GM12878 (cell line): Measurements from ENCODE around the gene PHLPP1. TPM values are rescaled to one million over a fixed set of nuclear protein-coding genes. Genes with fewer than 3 reads are reported as not detected.

ENCODE experiments used
- ATAC-seq: fragments of 200-7000 bp; cut with Tn5 transposase; 3 replicates; pipeline ENCODE4 v1.9.1; 2020; ENCODE audit warnings: mild to moderate bottlenecking, moderate library complexity
- BruUV-seq: library from RNA; stranded (reverse); fragments of 400-500 nt; replicated peaks from 2 replicates; lab custom pipeline; 2021; lab: Mats Ljungman, UMichigan
- CTCF ChIA-PET: fragments of 300-600 bp; sonication (Branson Sonifier 250); formaldehyde crosslinking; extraction: SDS; loops from one replicate; lab custom pipeline; 2021; ENCODE audit warnings: inconsistent platforms; lab: Yijun Ruan, JAX
- POLR2A ChIA-PET: fragments of 350-600 bp; formaldehyde crosslinking; extraction: SDS; loops from one replicate; lab custom pipeline; 2021; ENCODE audit warnings: inconsistent platforms; lab: Charles Lee
- RAD21 ChIA-PET: fragments of 300-600 bp; sonication (Branson Sonifier 250); formaldehyde crosslinking; loops from one replicate; lab custom pipeline; 2023; ENCODE audit warnings: antibody characterized with exemption; ENCODE audit not compliant: unreplicated experiment; lab: Charles Lee
- SMC1A ChIA-PET: fragments of 300-600 bp; sonication (Branson Sonifier 250); formaldehyde crosslinking; loops from one replicate; lab custom pipeline; 2023; ENCODE audit not compliant: unreplicated experiment, uncharacterized antibody; lab: Charles Lee
- DNase-seq: peaks from one replicate; pipeline ENCODE4 v3.0.0-alpha.2; 2011; ENCODE audit warnings: low read depth, low spot score
- FAIRE-seq: peaks from 3 replicates; lab custom pipeline; 2011; peaks lifted over from hg19 to GRCh38; lab: Jason Lieb, UNC
- H2AFZ ChIP-seq: 2 replicates; pipeline ENCODE4 v1.6.0; 2011; ENCODE audit warnings: low read depth, low read length, control low read depth; ENCODE audit not compliant: control insufficient read depth
- H3K27ac ChIP-seq: 2 replicates; pipeline ENCODE4 v1.5.1; 2011; ENCODE audit warnings: control low read depth; ENCODE audit not compliant: control insufficient read depth, insufficient read depth
- H3K27me3 ChIP-seq, 2 experiments: replicated peaks in 1 of 2; 2 replicates each; pipeline versions ENCODE4 v1.6.0 to v1.6.1; 2011; ENCODE audit warnings: low read length in 1 of 2; ENCODE audit not compliant: control insufficient read depth in 2 of 2, insufficient read depth in 2 of 2
- H3K36me3 ChIP-seq, 2 experiments: 2 replicates each; pipeline ENCODE4 v1.5.1; 2011; ENCODE audit warnings: low read length in 1 of 2; ENCODE audit not compliant: control insufficient read depth in 2 of 2, insufficient read depth in 2 of 2
- H3K4me1 ChIP-seq: 2 replicates; pipeline ENCODE4 v1.6.1; 2011; ENCODE audit warnings: mild to moderate bottlenecking, low read length, moderate library complexity, mixed read lengths; ENCODE audit not compliant: control insufficient read depth, insufficient read depth
- H3K4me2 ChIP-seq: 2 replicates; pipeline ENCODE4 v1.6.0; 2011; ENCODE audit warnings: control low read depth; ENCODE audit not compliant: control insufficient read depth, insufficient read depth
- H3K4me3 ChIP-seq: fragments of 200-600 bp; sonication (generic); 2 replicates; pipeline ENCODE4 v1.5.1; 2016
- H3K79me2 ChIP-seq: 2 replicates; pipeline ENCODE4 v1.6.0; 2011; ENCODE audit warnings: low read length; ENCODE audit not compliant: control insufficient read depth, insufficient read depth
- H3K9ac ChIP-seq: 2 replicates; pipeline ENCODE4 v1.8.0; 2011; ENCODE audit warnings: low read length, control low read depth, mixed read lengths; ENCODE audit not compliant: control insufficient read depth, insufficient read depth
- H3K9me3 ChIP-seq: replicated peaks from 3 replicates; pipeline ENCODE4 v1.5.1; 2011; ENCODE audit warnings: mild to moderate bottlenecking, low read length; ENCODE audit not compliant: control insufficient read depth, insufficient read depth
- H4K20me1 ChIP-seq: 2 replicates; pipeline ENCODE4 v1.6.0; 2011; ENCODE audit not compliant: control insufficient read depth, insufficient read depth
- CHD4 ChIP-seq: fragments of 200-600 bp; sonication (generic); IDR thresholded peaks from 2 replicates; pipeline ENCODE4 v1.6.1; 2016; ENCODE audit warnings: mild to moderate bottlenecking
- EP300 ChIP-seq, 2 experiments: fragments of 150-350 bp in 1 of 2; IDR thresholded peaks; 2 replicates each; pipeline ENCODE4 v1.6.1; 2011 to 2012; ENCODE audit warnings: low read depth in 2 of 2, low read length in 2 of 2, borderline replicate concordance in 1 of 2, improper control_type of control experiment in 1 of 2, inconsistent platforms in 1 of 2; ENCODE audit not compliant: control insufficient read depth in 1 of 2
- FOS ChIP-seq: IDR thresholded peaks from 3 replicates; pipeline ENCODE4 v1.6.1; 2011; ENCODE audit warnings: borderline replicate concordance; ENCODE audit not compliant: insufficient read length; ENCODE audit errors: extremely low read depth
- HDGF ChIP-seq: fragments of 450-650 bp; IDR thresholded peaks from 2 replicates; pipeline ENCODE4 v1.6.1; 2016; ENCODE audit warnings: antibody characterized with exemption
- IRF4 ChIP-seq: IDR thresholded peaks from 2 replicates; pipeline ENCODE4 v1.6.1; 2011; ENCODE audit warnings: low read depth, low read length
- NBN ChIP-seq: fragments of 450-650 bp; IDR thresholded peaks from 2 replicates; pipeline ENCODE4 v1.6.1; 2016
- RFX5 ChIP-seq: IDR thresholded peaks from 2 replicates; pipeline ENCODE4 v1.6.1; 2011; ENCODE audit warnings: low read depth, low read length, improper control_type of control experiment
- ZNF24 ChIP-seq: fragments of 450-650 bp; IDR thresholded peaks from 2 replicates; pipeline ENCODE4 v1.6.1; 2017; ENCODE audit warnings: antibody characterized with exemption, mild to moderate bottlenecking
- ZSCAN29 ChIP-seq: fragments of 450-650 bp; IDR thresholded peaks from 2 replicates; pipeline ENCODE4 v1.6.1; 2017; ENCODE audit warnings: mild to moderate bottlenecking, moderate library complexity
- WGBS: methylation state at CpG from one replicate; pipeline ENCODE4 v1.1.6; 2016; ENCODE audit warnings: low lambda C conversion rate; ENCODE audit not compliant: insufficient replicate concordance, insufficient coverage; ENCODE audit errors: missing lambda C conversion rate; 5-methylcytosine and 5-hydroxymethylcytosine counted together
- in situ Hi-C: fragments of 300-500 bp; cut with MboI; formaldehyde crosslinking; loops from 9 replicates; pipeline ENCODE4 v1.14.3; 2018; ENCODE audit warnings: mixed read lengths
- intact Hi-C: fragments of 100-400 bp; cut with micrococcal nuclease; formaldehyde crosslinking; loops from one replicate; pipeline ENCODE4 v1.14.2; 2022; ENCODE audit not compliant: unreplicated experiment
- polyA plus RNA-seq, 11 experiments: library from polyadenylated mRNA; depleted of rRNA in 4 of 11; unstranded in 6 of 11; stranded (reverse) in 5 of 11; fragments of >200 nt; fragmentation: Nextera tagmentation in 4 of 11; fragmentation: Illumina TruSeq in 1 of 11; extraction: Ambion mirVana in 4 of 11; extraction: Trizol in 1 of 11; gene quantifications; 1 replicate in 1 of 11; 2 replicates in 10 of 11; pipeline versions ENCODE4 v1.2.1 to v1.2.3, GENCODE V29; 2011 to 2016; ENCODE audit warnings: inconsistent platforms in 2 of 11, missing spikeins in 2 of 11, low read depth in 1 of 11
- total RNA-seq, 4 experiments: library from RNA; depleted of rRNA in 3 of 4; stranded (reverse); fragments of >200 nt in 3 of 4; fragmentation: Illumina TruSeq in 1 of 4; extraction: Trizol in 1 of 4; gene quantifications; 2 replicates each; pipeline versions ENCODE4 v1.2.1 to v1.2.3, GENCODE V29; 2013 to 2021
- TF ChIP-seq, protein P1 (sequence below): fragments of 450-650 bp; IDR thresholded peaks from 2 replicates; pipeline ENCODE4 v1.6.1; 2016; ENCODE audit warnings: mild to moderate bottlenecking
- TF ChIP-seq, protein P2 (sequence below): IDR thresholded peaks from 2 replicates; pipeline ENCODE4 v1.6.1; 2011; ENCODE audit warnings: borderline replicate concordance, low read depth, mild to moderate bottlenecking, moderate library complexity, low read length; ENCODE audit not compliant: insufficient read depth, poor library complexity, severe bottlenecking
- TF ChIP-seq, protein P3 (sequence below): fragments of 450-650 bp; IDR thresholded peaks from 2 replicates; pipeline ENCODE4 v1.6.1; 2017; ENCODE audit warnings: mild to moderate bottlenecking
- TF ChIP-seq, protein P4 (sequence below), 3 experiments: IDR thresholded peaks in 2 of 3; conservative IDR thresholded peaks in 1 of 3; 2 replicates each; pipeline ENCODE4 v1.5.1; 2011; ENCODE audit warnings: low read depth in 3 of 3, low read length in 3 of 3, mild to moderate bottlenecking in 3 of 3, control low read depth in 2 of 3, moderate library complexity in 2 of 3, inconsistent platforms in 1 of 3, mixed read lengths in 1 of 3; ENCODE audit not compliant: control insufficient read depth in 2 of 3, insufficient read depth in 1 of 3; ENCODE audit errors: extremely low read depth in 1 of 3

PHLPP1 gene
- total and polyA plus RNA-seq, 10 of the 15 experiments (the other 5 are each of a cell fraction or from before 2014, with no cell fraction given): 0.42 to 7.0 (median 1.9) TPM

DNA sequence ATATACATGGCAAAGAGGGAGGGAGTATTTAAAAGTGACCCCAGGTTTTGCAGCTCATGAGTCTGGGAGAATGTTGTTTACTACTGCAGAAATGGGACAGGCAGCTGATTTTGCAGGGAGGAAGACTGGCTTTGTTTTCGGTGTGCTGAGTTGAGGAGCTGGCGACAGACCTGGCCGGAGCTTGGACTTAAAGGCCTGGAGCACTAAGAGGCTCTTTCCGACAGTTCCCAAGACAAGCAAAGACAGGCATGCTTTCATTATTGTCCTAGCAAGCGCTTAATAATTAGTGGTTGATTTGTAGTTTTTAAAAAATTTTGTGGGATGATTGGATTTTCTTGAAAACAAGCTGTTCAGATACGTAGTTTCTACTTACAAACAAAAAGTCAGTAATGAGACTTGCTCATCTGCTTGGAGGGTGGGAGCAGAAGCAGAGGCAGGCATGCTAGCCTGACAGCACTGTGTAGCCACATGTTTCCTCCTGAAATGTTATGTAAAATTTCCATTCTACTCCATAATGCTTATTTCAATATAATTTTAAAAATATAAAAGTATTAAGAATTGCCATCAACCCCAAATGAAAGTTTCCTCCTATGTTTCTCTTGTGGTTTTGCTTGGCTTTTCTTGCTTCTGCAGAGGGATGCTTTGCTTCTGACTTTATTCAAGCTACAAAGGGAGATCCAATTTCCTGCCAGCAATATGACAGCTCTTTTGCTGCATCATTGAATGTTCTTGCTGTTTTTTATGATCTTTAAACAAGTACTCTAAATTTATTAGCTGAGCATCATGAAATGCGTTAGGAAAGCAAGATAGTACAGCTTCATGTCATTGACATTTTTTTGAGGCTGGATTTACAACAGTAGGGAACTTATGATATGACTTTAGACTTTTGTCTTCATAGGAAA lies 75.8 kb downstream of the PHLPP1 start (continued):
- TF ChIP-seq CHD4 (no peak), EP300 (IDR thresholded peaks at IDR 0.05; ENCODE audit: borderline replicate concordance in 1 of 2, control insufficient read depth in 1 of 2, low read depth in 2 of 2, low read length in 2 of 2) (no peak), NBN (no peak)
- TF ChIP-seq, protein P1, sequence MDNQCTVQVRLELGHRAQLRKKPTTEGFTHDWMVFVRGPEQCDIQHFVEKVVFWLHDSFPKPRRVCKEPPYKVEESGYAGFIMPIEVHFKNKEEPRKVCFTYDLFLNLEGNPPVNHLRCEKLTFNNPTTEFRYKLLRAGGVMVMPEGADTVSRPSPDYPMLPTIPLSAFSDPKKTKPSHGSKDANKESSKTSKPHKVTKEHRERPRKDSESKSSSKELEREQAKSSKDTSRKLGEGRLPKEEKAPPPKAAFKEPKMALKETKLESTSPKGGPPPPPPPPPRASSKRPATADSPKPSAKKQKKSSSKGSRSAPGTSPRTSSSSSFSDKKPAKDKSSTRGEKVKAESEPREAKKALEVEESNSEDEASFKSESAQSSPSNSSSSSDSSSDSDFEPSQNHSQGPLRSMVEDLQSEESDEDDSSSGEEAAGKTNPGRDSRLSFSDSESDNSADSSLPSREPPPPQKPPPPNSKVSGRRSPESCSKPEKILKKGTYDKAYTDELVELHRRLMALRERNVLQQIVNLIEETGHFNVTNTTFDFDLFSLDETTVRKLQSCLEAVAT: no peak

DNA sequence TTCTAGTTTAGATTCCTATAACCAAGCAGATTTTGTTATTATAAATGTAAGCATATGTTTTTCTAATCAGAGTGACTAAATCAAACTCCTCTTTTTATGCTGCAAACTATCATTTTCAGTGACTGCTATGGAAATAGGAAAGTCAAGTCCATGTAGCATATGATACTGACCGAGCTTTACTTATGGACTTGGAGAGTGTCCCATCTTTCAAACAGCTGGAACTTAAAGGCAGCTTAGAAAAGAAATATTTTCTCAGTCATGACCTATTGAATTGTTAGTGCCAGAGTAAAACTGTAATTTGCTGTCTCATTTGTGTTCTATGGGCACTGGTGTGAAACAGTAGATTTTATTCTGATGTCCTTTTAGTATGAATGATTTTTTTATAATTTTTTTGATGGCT lies 76.7 kb downstream of the PHLPP1 start:
- intact Hi-C loops: no loop called here
- FAIRE-seq: no peak
- ChIA-PET POLR2A (interaction anchor here (0.6 kb wide), 1 partner anchor 88 kb away, joined by 3 read pairs; no protein-coding TSS in a partner anchor), RAD21 (no interaction called here), CTCF (interaction anchor here (0.8 to 3.9 kb wide), 2 partner anchors 12 to 147 kb away, joined by 3 to 10 read pairs; no protein-coding TSS in a partner anchor), SMC1A (interaction anchor here (1.3 kb wide), 1 partner anchor 9 kb away, joined by 3 read pairs; no protein-coding TSS in a partner anchor)
- Histone ChIP-seq H3K79me2 (no peaks in the 10 kb centered on the region; the same call in 1 of the 2 replicates), H3K27ac (no peak overlapping the region), H3K9ac (no peak overlapping the region), H3K4me2 (no peak overlapping the region), H4K20me1 (no peaks in the 10 kb centered on the region), H3K27me3 (no peaks in the 10 kb centered on the region), H3K9me3 (no peaks in the 10 kb centered on the region), H3K36me3 (no peaks in the 10 kb centered on the region), H2AFZ (no peak overlapping the region), H3K4me1 (no peaks in the 10 kb centered on the region), H3K4me3 (no peak overlapping the region)
- no peak for ATAC-seq
- in situ Hi-C loops: no loop called here
- BruUV-seq: no TSS peak
- no peak for DNase-seq
- WGBS: 57% methylated on average over 1 of the region's 1 CpG
- TF ChIP-seq ZSCAN29 (no peak), FOS (no peak), HDGF (no peak), ZNF24 (no peak), IRF4 (no peak), RFX5 (no peak)
- TF ChIP-seq, protein P2, sequence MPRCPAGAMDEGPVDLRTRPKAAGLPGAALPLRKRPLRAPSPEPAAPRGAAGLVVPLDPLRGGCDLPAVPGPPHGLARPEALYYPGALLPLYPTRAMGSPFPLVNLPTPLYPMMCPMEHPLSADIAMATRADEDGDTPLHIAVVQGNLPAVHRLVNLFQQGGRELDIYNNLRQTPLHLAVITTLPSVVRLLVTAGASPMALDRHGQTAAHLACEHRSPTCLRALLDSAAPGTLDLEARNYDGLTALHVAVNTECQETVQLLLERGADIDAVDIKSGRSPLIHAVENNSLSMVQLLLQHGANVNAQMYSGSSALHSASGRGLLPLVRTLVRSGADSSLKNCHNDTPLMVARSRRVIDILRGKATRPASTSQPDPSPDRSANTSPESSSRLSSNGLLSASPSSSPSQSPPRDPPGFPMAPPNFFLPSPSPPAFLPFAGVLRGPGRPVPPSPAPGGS: no peak
- TF ChIP-seq, protein P3, sequence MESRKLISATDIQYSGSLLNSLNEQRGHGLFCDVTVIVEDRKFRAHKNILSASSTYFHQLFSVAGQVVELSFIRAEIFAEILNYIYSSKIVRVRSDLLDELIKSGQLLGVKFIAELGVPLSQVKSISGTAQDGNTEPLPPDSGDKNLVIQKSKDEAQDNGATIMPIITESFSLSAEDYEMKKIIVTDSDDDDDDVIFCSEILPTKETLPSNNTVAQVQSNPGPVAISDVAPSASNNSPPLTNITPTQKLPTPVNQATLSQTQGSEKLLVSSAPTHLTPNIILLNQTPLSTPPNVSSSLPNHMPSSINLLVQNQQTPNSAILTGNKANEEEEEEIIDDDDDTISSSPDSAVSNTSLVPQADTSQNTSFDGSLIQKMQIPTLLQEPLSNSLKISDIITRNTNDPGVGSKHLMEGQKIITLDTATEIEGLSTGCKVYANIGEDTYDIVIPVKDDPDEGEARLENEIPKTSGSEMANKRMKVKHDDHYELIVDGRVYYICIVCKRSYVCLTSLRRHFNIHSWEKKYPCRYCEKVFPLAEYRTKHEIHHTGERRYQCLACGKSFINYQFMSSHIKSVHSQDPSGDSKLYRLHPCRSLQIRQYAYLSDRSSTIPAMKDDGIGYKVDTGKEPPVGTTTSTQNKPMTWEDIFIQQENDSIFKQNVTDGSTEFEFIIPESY: no peak
- TF ChIP-seq, protein P4, sequence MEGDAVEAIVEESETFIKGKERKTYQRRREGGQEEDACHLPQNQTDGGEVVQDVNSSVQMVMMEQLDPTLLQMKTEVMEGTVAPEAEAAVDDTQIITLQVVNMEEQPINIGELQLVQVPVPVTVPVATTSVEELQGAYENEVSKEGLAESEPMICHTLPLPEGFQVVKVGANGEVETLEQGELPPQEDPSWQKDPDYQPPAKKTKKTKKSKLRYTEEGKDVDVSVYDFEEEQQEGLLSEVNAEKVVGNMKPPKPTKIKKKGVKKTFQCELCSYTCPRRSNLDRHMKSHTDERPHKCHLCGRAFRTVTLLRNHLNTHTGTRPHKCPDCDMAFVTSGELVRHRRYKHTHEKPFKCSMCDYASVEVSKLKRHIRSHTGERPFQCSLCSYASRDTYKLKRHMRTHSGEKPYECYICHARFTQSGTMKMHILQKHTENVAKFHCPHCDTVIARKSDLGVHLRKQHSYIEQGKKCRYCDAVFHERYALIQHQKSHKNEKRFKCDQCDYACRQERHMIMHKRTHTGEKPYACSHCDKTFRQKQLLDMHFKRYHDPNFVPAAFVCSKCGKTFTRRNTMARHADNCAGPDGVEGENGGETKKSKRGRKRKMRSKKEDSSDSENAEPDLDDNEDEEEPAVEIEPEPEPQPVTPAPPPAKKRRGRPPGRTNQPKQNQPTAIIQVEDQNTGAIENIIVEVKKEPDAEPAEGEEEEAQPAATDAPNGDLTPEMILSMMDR (IDR thresholded peaks at IDR 0.05 in 2 of 3, conservative IDR thresholded peaks at IDR 0.05 in 1 of 3; ENCODE audit: control insufficient read depth in 2 of 3, extremely low read depth in 1 of 3, insufficient read depth in 1 of 3, low read depth in 3 of 3, low read length in 3 of 3): no peak
